ENCODE results near the gene LRBA.

Gene LRBA

GRCh38 chr4:150316332-150317205 is 698.5 kb downstream of the LRBA start:
- TF ChIP-seq POLR2A (IDR thresholded peaks at IDR 0.05; ENCODE audit: low read depth, low read length) = no peak
- TF ChIP-seq POU2F2 (IDR thresholded peaks at IDR 0.05; ENCODE audit: low read depth, low read length) = no peak
- TF ChIP-seq PAX5 (IDR thresholded peaks at IDR 0.05; ENCODE audit: insufficient read depth, low read length, severe bottlenecking) = no peak
- TF ChIP-seq SPI1 (IDR thresholded peaks at IDR 0.05; ENCODE audit: low read depth, low read length) = no peak
- TF ChIP-seq TAF1 (IDR thresholded peaks at IDR 0.05; ENCODE audit: low read depth, low read length) = no peak
- TF ChIP-seq POLR2AphosphoS5 (IDR thresholded peaks at IDR 0.05; ENCODE audit: low read depth, low read length) = no peak
- FAIRE-seq (no peak), DNase-seq (ENCODE audit: insufficient read length, low spot score) (no peak)

DNA sequence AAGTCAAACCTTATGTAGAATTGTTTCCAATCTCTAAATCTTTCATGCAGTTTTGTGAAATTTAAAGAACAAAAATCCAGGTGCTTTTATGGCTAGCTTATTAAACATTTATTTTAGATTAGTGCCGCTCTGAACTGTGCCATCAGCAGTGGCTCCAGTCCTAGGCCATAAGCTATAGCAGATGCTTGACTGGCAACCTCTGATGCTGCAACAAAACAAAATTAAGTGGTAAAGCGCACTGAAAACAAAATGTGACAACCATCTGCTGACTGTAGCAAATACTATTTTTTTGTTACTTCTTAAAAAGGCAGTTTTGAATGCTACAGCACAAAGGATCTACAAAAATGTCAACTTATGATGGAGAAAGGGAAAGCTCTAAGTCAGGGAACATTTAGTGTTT is 699.4 kb downstream of the LRBA start:
- FAIRE-seq (no peak), DNase-seq (ENCODE audit: insufficient read length, low spot score) (no peak)
- TF ChIP-seq POLR2AphosphoS5 (IDR thresholded peaks at IDR 0.05; ENCODE audit: low read depth, low read length) = no peak
- no peak for TF ChIP-seq POU2F2 (IDR thresholded peaks at IDR 0.05; ENCODE audit: low read depth, low read length)
- no peak for TF ChIP-seq POLR2A (IDR thresholded peaks at IDR 0.05; ENCODE audit: low read depth, low read length)
- TF ChIP-seq TAF1 (IDR thresholded peaks at IDR 0.05; ENCODE audit: low read depth, low read length) = no peak
- no peak for TF ChIP-seq SPI1 (IDR thresholded peaks at IDR 0.05; ENCODE audit: low read depth, low read length)
- TF ChIP-seq PAX5 (IDR thresholded peaks at IDR 0.05; ENCODE audit: insufficient read depth, low read length, severe bottlenecking) = no peak

GRCh38 chr4:150315175-150315574 is 699.9 kb downstream of the LRBA start:
- FAIRE-seq (no peak), DNase-seq (ENCODE audit: insufficient read length, low spot score) (no peak)
- no peak for TF ChIP-seq POU2F2 (IDR thresholded peaks at IDR 0.05; ENCODE audit: low read depth, low read length)
- no peak for TF ChIP-seq SPI1 (IDR thresholded peaks at IDR 0.05; ENCODE audit: low read depth, low read length)
- TF ChIP-seq POLR2A (IDR thresholded peaks at IDR 0.05; ENCODE audit: low read depth, low read length) = no peak
- TF ChIP-seq TAF1 (IDR thresholded peaks at IDR 0.05; ENCODE audit: low read depth, low read length) = no peak
- no peak for TF ChIP-seq PAX5 (IDR thresholded peaks at IDR 0.05; ENCODE audit: insufficient read depth, low read length, severe bottlenecking)
- no peak for TF ChIP-seq POLR2AphosphoS5 (IDR thresholded peaks at IDR 0.05; ENCODE audit: low read depth, low read length)

DNA sequence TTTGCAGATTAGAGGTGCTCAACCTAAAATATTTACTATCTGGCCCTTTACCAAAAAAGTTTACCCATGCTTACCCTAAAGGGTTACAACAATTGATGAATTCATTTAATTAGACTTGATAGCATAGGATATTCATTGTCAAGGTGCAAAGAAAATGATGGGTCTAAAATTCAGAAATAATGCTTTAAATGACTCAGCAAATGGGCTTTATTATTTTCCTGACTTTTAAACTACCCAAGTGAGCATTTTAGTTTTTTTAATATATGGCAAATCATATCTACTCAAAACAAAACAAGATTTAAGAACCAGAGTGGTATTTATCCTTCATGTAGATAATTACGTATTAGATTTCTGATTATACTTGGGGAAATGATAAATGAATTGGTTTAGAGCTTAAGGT is 701.1 kb downstream of the LRBA start:
- no peak for TF ChIP-seq TAF1 (IDR thresholded peaks at IDR 0.05; ENCODE audit: low read depth, low read length)
- DNase-seq (ENCODE audit: insufficient read length, low spot score) (no peak), FAIRE-seq (no peak)

- FAIRE-seq (no peak), DNase-seq (ENCODE audit: insufficient read length, low spot score) (no peak)
Observed at GRCh38 chr4:150310159-150310895, 704.8 kb downstream of the LRBA start.

GRCh38 chr4:150308824-150309472 is 706.1 kb downstream of the LRBA start:
- DNase-seq (ENCODE audit: insufficient read length, low spot score) = no peak
- no peak for TF ChIP-seq POLR2AphosphoS5 (IDR thresholded peaks at IDR 0.05; ENCODE audit: low read depth, low read length)
- FAIRE-seq = no peak

More at GRCh38 chr4:150310159-150310895, 704.8 kb downstream of the LRBA start:
- TF ChIP-seq TAF1 (IDR thresholded peaks at IDR 0.05; ENCODE audit: low read depth, low read length) (no peak), POLR2A (IDR thresholded peaks at IDR 0.05; ENCODE audit: low read depth, low read length) (no peak), POU2F2 (IDR thresholded peaks at IDR 0.05; ENCODE audit: low read depth, low read length) (no peak), SPI1 (IDR thresholded peaks at IDR 0.05; ENCODE audit: low read depth, low read length) (no peak), POLR2AphosphoS5 (IDR thresholded peaks at IDR 0.05; ENCODE audit: low read depth, low read length) (no peak), PAX5 (IDR thresholded peaks at IDR 0.05; ENCODE audit: insufficient read depth, low read length, severe bottlenecking) (no peak)

- TF ChIP-seq POLR2A (IDR thresholded peaks at IDR 0.05; ENCODE audit: low read depth, low read length) (no peak), POLR2AphosphoS5 (IDR thresholded peaks at IDR 0.05; ENCODE audit: low read depth, low read length) (no peak), TAF1 (IDR thresholded peaks at IDR 0.05; ENCODE audit: low read depth, low read length) (no peak), PAX5 (IDR thresholded peaks at IDR 0.05; ENCODE audit: insufficient read depth, low read length, severe bottlenecking) (no peak), SPI1 (IDR thresholded peaks at IDR 0.05; ENCODE audit: low read depth, low read length) (no peak), POU2F2 (IDR thresholded peaks at IDR 0.05; ENCODE audit: low read depth, low read length) (no peak)
- no peak for FAIRE-seq
- no peak for DNase-seq (ENCODE audit: insufficient read length, low spot score)
Observed at GRCh38 chr4:150306719-150307118, 708.4 kb downstream of the LRBA start.

DNA sequence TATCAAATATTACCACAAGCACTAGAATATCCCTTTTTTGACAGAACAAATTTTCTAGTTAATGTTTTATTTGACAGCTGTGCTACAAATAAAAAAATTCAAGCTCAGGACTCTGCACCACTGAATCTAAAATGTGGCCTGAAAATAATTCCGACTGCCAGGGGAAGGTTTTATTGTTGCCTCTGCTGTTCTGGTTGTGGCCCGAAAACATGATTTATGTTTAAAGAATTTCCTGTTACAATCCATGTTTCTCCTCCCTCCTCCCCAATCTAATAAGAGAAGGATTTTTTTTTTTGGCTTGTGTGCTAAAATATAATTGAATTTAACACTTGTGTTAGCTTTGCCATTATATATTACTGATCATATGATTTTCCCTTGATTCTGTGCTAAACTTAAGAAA is 709.1 kb downstream of the LRBA start:
- TF ChIP-seq TAF1 (IDR thresholded peaks at IDR 0.05; ENCODE audit: low read depth, low read length) (no peak), POU2F2 (IDR thresholded peaks at IDR 0.05; ENCODE audit: low read depth, low read length) (no peak), PAX5 (IDR thresholded peaks at IDR 0.05; ENCODE audit: insufficient read depth, low read length, severe bottlenecking) (no peak), POLR2A (IDR thresholded peaks at IDR 0.05; ENCODE audit: low read depth, low read length) (no peak), SPI1 (IDR thresholded peaks at IDR 0.05; ENCODE audit: low read depth, low read length) (no peak), POLR2AphosphoS5 (IDR thresholded peaks at IDR 0.05; ENCODE audit: low read depth, low read length) (no peak)
- DNase-seq (ENCODE audit: insufficient read length, low spot score) (no peak), FAIRE-seq (no peak)

- TF ChIP-seq POU2F2 (IDR thresholded peaks at IDR 0.05; ENCODE audit: low read depth, low read length) = no peak
- TF ChIP-seq TAF1 (IDR thresholded peaks at IDR 0.05; ENCODE audit: low read depth, low read length) = no peak
- TF ChIP-seq PAX5 (IDR thresholded peaks at IDR 0.05; ENCODE audit: insufficient read depth, low read length, severe bottlenecking) = no peak
- TF ChIP-seq SPI1 (IDR thresholded peaks at IDR 0.05; ENCODE audit: low read depth, low read length) = no peak
- TF ChIP-seq POLR2A (IDR thresholded peaks at IDR 0.05; ENCODE audit: low read depth, low read length) = no peak
- TF ChIP-seq POLR2AphosphoS5 (IDR thresholded peaks at IDR 0.05; ENCODE audit: low read depth, low read length) = no peak
- FAIRE-seq = peak; percentile 16
- no peak for DNase-seq (ENCODE audit: insufficient read length, low spot score)
Observed at GRCh38 chr4:150302553-150302952, 712.5 kb downstream of the LRBA start.

Measured in GM12891 (cell line).